Motor neuron (in vitro differentiated cells): ENCODE measurements around the gene GPR160. TPM values are rescaled to one million over a fixed set of nuclear protein-coding genes. Genes with fewer than 3 reads are reported as not detected.

ENCODE experiments used
- ATAC-seq, 8 experiments: fragments of 200-7000 bp; cut with Tn5 transposase; replicated peaks in 6 of 8; 2 replicates each; pipeline ENCODE4 v1.8.0; 2021; ENCODE audit warnings: mild to moderate bottlenecking in 8 of 8, moderate library complexity in 8 of 8
- H3K27ac ChIP-seq, 2 donors: fragments of 250-450 bp; sonication (Bioruptor Pico); 2 replicates each; pipeline ENCODE4 v1.9.0; 2021; ENCODE audit warnings: antibody characterized with exemption in 2 of 2, mild to moderate bottlenecking in 2 of 2, moderate library complexity in 1 of 2
- H3K4me1 ChIP-seq, 2 donors: fragments of 250-450 bp; sonication (Bioruptor Pico); replicated peaks in 1 of 2; 2 replicates each; pipeline ENCODE4 v1.6.1; 2021; ENCODE audit warnings: antibody characterized with exemption in 2 of 2, mild to moderate bottlenecking in 2 of 2, moderate library complexity in 1 of 2
- H3K4me3 ChIP-seq, 5 donors: fragments of 250-450 bp; sonication (Bioruptor Pico); 2 replicates each; pipeline ENCODE4 v1.9.0; 2021; ENCODE audit warnings: antibody characterized with exemption in 5 of 5, mild to moderate bottlenecking in 5 of 5, moderate library complexity in 4 of 5
- WGBS, 10 experiments: fragments of 450-650 bp; shearing (Covaris generic); methylation state at CpG; one replicate each; pipeline ENCODE4 v1.0.0; 2022; 5-methylcytosine and 5-hydroxymethylcytosine counted together
- in situ Hi-C, 9 experiments: fragments of 400-800 bp; cut with MboI; loops; one replicate each; pipeline ENCODE4 v1.15.0; 2021; ENCODE audit warnings: low sequenced_read_pairs in 9 of 9, low pct_unique_long_range_greater_than_20kb in 2 of 9; ENCODE audit not compliant: unreplicated experiment in 9 of 9
- total RNA-seq, 8 experiments: library from RNA; unstranded; fragments of 300-600 nt; gene quantifications; 2 replicates each; pipeline versions ENCODE4 v1.2.3 to v1.2.4, GENCODE V29; 2022

GPR160 gene
- total RNA-seq, 8 experiments from 2014 or later, result 0.38 to 4.8 (median 1.8) TPM

DNA sequence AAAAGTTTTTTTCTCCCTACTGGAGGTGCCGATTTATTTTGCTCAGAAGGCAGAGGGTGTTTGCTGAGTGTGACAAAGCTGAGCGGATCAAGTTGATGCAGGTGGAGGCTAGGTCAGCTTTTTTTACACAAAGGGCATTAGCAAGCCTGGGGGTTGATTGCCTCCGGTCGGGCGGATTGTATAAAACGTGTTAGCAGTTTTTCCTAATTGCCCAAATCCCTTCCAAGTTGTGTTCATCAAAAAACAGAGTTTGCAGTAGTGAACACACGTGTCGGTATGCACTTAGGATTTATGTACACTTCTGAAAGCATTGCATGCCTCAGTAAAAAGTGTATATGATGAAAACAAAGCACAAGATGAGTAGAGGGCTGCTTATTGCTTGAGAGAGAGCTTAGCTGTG is 2.6 kb downstream of the GPR160 start:
- Histone ChIP-seq H3K4me1 (no peaks in the 10 kb centered on the region), H3K4me3 (no peak overlapping the region), H3K27ac (no peak overlapping the region)
- ATAC-seq, result no peak
- in situ Hi-C loops, result no loop called here
- 0 to 43% (median 5%) methylated on average over 1 to 8 of the region's 8 CpGs for WGBS, 10 experiments

DNA sequence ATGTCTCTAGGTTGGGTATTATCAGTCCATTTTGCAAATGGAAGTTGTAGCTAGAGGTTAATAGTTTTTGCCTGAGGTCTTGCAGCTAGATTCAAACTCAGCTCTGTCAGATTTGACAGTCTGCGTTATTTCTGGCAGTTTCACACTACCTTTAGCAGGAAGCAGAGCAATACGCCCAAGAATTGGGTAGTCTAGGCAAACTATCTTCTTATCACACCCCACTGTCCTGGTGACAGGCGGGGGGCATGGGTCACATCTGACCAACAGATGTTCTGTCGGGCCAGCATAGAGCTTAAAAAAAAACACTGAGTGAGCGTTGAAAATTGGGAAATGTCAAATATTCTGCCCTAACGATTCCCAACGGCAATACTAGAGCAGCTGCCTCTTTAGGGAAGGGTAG is 5.7 kb downstream of the GPR160 start:
- no peak overlapping the region for H3K27ac ChIP-seq
- H3K4me1 ChIP-seq, result no peaks in the 10 kb centered on the region
- 6 to 100% (median 87%) methylated on average over 1 to 7 of the region's 7 CpGs; no CpG with 5 or more reads in 1 of the 10 experiments for WGBS, 10 experiments
- H3K4me3 ChIP-seq, result no peak overlapping the region
- in situ Hi-C loops, result no loop called here
- ATAC-seq, result no peak

DNA sequence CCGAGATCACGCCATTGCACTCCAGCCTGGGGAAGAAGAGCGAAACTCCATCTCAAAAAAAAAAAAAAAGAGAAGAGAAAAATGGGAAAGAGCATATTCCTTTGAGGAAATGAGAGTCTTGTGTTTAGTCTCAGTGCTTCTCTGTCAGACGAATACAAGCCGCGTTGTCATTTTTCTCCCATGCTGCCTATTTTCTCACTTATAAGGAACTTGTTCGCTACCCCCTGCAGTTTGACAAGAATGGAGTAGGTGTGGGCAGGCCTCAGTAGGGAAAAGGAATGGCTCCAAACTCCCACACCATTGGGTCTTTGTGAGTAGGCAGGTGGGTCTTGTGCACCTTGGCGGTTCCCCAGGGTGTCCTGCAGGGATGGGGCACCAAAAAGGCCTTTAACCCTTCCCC is 6.5 kb downstream of the GPR160 start:
- ATAC-seq, result no peak
- Histone ChIP-seq H3K4me1 (no peaks in the 10 kb centered on the region), H3K27ac (no peak overlapping the region), H3K4me3 (no peak overlapping the region)
- WGBS, 10 experiments, result 65 to 98% (median 89%) methylated on average over 3 to 8 of the region's 8 CpGs; no CpG with 5 or more reads in 2 of the 10 experiments
- in situ Hi-C loops, result no loop called here

DNA sequence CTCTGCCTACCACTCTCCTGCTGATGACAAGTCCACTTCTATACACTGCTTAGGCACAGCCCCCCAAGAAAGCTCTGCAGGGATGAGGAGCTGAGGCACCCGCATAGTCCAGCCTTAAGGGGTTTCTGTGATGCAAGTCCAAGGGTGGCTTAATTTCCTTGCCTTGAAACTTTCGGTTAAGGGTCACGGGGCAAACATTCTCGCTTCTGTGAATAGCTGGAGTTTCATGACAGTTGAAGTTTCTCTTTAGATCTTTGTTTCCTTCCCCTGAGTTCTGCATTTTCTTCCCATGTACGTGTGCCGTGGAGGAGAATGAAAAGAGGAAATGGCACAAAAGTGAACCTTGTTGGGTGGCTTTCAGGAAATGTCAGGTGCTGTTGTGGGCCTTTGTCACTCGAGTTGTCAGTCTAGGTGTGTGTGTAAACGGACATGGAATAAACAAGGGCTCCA is 7.0 kb downstream of the GPR160 start:
- ATAC-seq, result no peak
- in situ Hi-C loops, result no loop called here
- no peak overlapping the region for H3K4me3 ChIP-seq
- no peak overlapping the region for H3K27ac ChIP-seq
- no peaks in the 10 kb centered on the region for H3K4me1 ChIP-seq
- 40 to 94% (median 84%) methylated on average over 1 to 8 of the region's 8 CpGs; no CpG with 5 or more reads in 3 of the 10 experiments for WGBS, 10 experiments

DNA sequence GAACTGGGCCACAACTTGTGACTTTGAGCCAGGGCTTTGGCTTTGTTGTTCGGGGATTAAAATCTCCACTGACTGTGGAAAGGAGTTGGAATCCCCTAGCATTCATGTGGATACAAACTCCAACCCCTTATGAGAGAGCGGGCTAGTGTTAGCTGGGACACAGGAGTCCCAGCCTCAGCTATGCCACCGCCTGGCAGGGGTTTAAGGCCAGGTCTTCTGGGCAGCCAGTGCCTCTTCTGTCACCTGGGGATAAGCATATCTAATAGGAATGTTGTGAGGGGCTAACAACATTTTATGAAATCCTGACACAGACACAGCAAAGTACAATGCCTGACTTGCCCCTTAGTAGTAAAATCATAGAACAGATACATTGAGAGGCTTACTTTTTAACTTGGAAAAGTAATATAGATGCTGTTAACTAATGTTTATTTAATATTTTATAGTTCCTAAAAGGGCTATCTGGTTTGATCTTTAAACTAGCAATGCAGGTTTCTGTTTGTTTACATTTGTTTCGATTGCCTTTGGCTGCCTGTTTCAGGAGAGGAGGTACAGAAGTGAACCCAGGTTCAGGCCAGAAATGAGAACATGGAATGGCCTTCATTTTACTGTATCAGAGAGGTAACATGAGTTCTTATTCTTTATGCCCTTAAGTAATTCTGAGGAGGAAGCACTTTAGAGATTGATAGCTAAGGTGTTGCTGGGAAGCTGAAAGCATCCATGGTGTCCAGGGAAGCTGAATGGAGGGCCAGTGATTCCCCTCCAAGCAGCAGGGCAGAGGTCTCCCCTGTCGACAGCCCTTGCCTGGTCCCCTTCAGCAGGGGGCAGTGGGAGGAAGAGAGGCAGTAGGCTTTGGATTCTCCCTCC is 8.7 kb downstream of the GPR160 start:
- 54 to 82% (median 69%) methylated on average over 1 to 5 of the region's 5 CpGs; no CpG with 5 or more reads in 2 of the 10 experiments for WGBS, 10 experiments
- no peak overlapping the region for H3K4me3 ChIP-seq
- no peak overlapping the region for H3K27ac ChIP-seq
- H3K4me1 ChIP-seq, result no peaks in the 10 kb centered on the region
- in situ Hi-C loops, result no loop called here
- ATAC-seq, result no peak

DNA sequence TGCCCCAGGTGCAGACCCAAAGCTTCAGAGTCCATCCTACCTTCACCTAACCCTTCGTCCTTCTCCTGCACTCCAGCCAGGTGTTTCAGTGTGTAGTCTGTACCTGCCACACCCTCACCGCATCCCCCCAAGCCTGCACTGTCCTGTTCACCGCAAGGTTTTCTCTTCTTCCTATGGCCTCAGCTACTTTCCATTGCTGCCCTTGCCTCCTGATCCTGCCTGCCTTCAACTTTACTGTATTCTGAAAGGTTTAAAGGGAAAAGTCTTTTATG is 9.3 kb downstream of the GPR160 start:
- H3K27ac ChIP-seq, result no peak overlapping the region
- H3K4me1 ChIP-seq, result no peaks in the 10 kb centered on the region
- H3K4me3 ChIP-seq, result no peak overlapping the region
- 69 to 100% (median 98%) methylated on average over 1 to 3 of the region's 3 CpGs; no CpG with 5 or more reads in 2 of the 10 experiments for WGBS, 10 experiments
- no peak for ATAC-seq
- in situ Hi-C loops, result no loop called here

DNA sequence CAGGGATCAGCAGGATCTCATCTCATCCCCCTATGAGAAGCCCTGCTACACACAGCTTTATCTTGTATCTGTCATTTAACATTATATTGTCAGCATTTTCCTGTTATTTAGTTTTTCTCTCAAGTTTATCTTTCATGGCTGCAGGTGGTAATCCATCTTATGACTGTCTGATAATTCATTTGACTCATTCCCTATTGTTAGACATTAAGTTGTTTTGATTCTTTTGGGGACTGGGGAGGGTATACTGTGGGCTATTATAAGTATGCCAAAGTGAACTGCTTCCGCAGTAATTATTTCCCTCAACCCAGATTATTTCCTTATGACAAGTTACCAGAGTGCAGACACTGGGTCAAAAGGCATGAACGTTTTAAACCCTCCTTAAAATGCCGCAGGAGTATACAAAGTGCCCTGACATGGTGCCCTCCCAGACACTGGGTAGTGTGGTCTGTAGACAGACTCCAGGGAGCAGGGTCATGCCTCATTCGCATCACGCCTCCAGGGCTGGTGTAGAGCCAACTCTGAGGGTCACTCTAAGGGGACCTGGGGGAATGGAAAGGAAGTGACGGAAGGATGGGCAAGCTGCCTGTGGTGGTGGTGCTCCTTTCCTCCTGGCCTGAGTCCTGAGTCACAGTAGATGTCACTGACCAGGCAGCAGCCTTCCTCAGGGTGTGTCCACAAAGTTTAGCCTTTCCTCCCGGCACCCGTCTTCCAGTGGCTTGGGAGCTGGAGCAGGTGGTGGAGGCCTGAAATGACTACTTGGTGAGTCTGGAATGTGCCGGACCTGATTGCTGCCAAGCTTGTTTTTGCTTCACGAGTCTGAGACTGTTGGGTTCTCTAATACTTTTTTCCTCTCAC is 11.6 kb downstream of the GPR160 start:
- in situ Hi-C loops, result no loop called here
- ATAC-seq, result peak in 2 of 8 experiments; percentile 40 to 44
- Histone ChIP-seq H3K4me1 (no peaks in the 10 kb centered on the region), H3K4me3 (no peak overlapping the region), H3K27ac (no peak overlapping the region)
- 33 to 100% (median 77%) methylated on average over 1 to 4 of the region's 10 CpGs; no CpG with 5 or more reads in 1 of the 10 experiments for WGBS, 10 experiments

DNA sequence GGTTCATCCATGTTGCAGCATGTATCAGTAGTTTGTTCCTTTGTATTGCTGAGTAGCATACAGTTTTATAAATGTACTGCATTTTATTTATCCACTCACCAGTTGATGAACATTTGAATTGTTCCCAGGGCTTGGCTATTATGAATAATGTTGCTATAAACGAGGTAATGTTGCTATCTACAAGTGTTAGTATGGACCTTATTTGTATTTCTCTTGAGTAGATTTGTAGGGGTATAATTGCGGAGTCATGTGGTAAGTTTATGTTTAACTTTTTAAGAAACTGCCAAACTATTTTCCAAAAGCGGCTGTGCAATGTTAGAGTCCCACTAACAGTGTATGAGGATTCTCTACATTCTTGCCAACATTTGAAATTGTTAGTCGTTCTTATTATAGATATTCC is 13.0 kb downstream of the GPR160 start:
- no peak for ATAC-seq
- Histone ChIP-seq H3K4me1 (no peaks in the 10 kb centered on the region), H3K4me3 (no peak overlapping the region), H3K27ac (no peak overlapping the region)
- in situ Hi-C loops, result loop anchor here in 1 of 9 experiments (25.0 kb wide), 1 partner anchor 188 kb away; the partner anchor contains the start of gene LRRC31
- 43 to 97% (median 75%) methylated on average over 1 to 4 of the region's 4 CpGs for WGBS, 10 experiments

DNA sequence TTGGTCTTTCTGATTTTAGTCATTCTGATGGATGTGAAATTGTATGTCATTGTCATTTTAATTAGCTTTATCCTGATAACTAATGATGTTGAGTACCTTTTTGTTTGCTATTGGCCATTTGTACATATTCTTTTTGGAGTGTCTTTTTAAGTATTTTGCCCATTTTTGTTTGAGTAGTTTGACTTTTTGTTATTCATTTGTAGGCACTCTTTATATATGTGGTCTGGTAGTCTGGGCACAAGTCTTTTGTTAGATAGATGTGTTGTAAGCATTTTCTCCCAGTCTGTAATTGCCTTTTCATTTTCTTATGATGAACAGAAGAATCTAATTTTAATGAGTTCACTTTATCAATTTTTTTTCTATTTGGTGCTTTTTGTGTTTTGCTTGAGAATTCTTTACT is 14.6 kb downstream of the GPR160 start:
- no peaks in the 10 kb centered on the region for H3K4me1 ChIP-seq
- no peak overlapping the region for H3K27ac ChIP-seq
- no peak for ATAC-seq
- in situ Hi-C loops, result loop anchor here in 1 of 9 experiments (25.0 kb wide), 1 partner anchor 190 kb away; the partner anchor contains the start of gene LRRC31
- H3K4me3 ChIP-seq, result no peak overlapping the region

DNA sequence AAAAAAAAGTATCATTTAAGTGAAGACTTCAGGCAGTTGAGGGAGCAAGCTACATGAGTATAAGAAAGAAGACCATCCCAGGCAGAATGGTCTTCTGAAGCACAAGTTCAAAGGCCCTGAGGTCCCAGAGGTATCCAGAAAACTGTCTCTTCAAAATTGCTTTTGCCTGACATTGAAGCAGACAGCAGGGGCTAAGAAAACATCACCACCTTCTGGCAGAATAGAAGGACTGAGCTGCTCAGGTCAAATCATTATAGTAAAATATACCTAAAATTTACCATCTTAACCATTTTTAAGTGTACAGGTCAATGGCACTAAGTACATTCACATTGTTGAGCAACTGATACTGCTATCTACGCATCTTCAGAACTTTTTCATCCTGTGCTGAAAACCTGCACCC is 16.4 kb downstream of the GPR160 start:
- 50 to 100% (median 100%) methylated on average over 1 of the region's 1 CpG; no CpG with 5 or more reads in 3 of the 10 experiments for WGBS, 10 experiments
- Histone ChIP-seq H3K27ac (no peak overlapping the region), H3K4me1 (no peaks in the 10 kb centered on the region), H3K4me3 (no peak overlapping the region)
- in situ Hi-C loops, result loop anchor here in 1 of 9 experiments (25.0 kb wide), 1 partner anchor 192 kb away; the partner anchor contains the start of gene LRRC31
- peak in 1 of 8 experiments; percentile 58 for ATAC-seq

DNA sequence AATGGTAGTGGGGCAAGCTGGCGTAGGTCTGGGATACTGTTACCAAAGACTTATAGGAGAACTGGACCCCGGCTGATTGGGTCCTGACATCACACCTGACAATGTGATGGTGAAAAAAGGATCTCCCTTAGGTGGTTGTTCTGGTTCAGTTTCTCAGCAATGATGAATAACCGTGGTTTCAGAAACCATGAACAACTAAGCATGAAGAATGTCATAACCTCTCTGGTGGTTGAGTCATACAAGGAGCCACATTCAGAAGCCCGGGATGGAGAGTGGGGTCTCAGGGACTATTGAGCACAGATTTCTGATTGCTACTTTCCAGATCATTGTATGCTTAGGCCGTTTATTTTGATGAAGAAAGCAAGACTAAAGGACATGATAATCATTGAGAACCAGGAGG is 17.4 kb downstream of the GPR160 start:
- ATAC-seq, result no peak
- WGBS, 10 experiments, result 40 to 100% (median 89%) methylated on average over 1 to 4 of the region's 5 CpGs
- Histone ChIP-seq H3K4me3 (no peak overlapping the region), H3K4me1 (no peaks in the 10 kb centered on the region), H3K27ac (no peak overlapping the region)
- in situ Hi-C loops, result loop anchor here in 1 of 9 experiments (25.0 kb wide), 1 partner anchor 193 kb away; the partner anchor contains the start of gene LRRC31

DNA sequence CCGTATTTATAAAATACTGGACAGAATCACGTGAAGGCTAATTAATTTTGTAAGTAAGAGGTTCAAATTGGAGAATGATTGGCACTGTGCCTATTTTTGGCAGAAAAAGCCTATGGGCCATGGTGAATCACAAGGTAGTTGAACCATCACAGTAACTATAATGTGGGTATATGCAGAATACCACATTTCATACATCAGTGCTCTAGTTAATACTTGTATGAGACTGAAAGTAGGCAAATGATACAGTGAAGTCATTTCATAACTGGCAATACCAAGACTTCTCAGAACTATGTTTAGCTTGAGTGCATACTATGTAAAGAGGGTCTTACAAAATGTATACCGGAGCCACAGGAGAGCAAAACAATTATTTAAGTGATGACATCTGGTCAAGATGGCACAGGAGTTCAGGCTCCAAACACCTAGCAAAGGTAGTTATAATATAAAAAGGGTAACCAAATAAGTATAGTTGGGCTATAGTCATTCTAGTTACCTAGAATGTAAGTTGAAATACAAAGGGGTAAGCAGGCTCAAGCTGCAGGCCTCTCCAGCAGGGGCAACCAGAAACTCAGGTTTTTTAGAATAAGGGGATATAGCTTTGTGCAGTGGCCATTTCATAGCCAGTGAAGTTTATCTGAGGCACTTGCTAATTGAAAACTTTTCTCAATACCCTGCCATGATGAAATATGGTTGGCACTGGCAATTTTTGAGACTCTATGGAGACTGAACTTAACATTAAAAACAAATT is 19.1 kb downstream of the GPR160 start:
- H3K4me3 ChIP-seq, result no peak overlapping the region
- 50 to 100% (median 89%) methylated on average over 1 to 3 of the region's 3 CpGs; no CpG with 5 or more reads in 1 of the 10 experiments for WGBS, 10 experiments
- in situ Hi-C loops, result loop anchor here in 1 of 9 experiments (25.0 kb wide), 1 partner anchor 195 kb away; the partner anchor contains the start of gene LRRC31
- H3K27ac ChIP-seq, result no peak overlapping the region
- no peaks in the 10 kb centered on the region for H3K4me1 ChIP-seq
- no peak for ATAC-seq
